HUES48 (cell line): ENCODE results near the gene SUPT4H1.

ENCODE experiments used
- H3K27ac ChIP-seq: one replicate; pipeline ENCODE4 v1.7.0; 2013; ENCODE audit warnings: low read depth, low read length, inconsistent platforms
- H3K27me3 ChIP-seq: 2 replicates; pipeline ENCODE4 v1.6.1; 2013; ENCODE audit warnings: mild to moderate bottlenecking, low read length; ENCODE audit not compliant: control insufficient read depth, insufficient read depth
- H3K36me3 ChIP-seq: 2 replicates; pipeline ENCODE4 v1.6.1; 2013; ENCODE audit warnings: low read length; ENCODE audit not compliant: control insufficient read depth, insufficient read depth
- H3K4me1 ChIP-seq: 2 replicates; pipeline ENCODE4 v1.6.1; 2013; ENCODE audit warnings: mild to moderate bottlenecking, low read length; ENCODE audit not compliant: control insufficient read depth, insufficient read depth
- H3K4me3 ChIP-seq: 2 replicates; pipeline ENCODE4 v1.5.1; 2013; ENCODE audit warnings: mild to moderate bottlenecking, low read depth, low read length
- H3K9ac ChIP-seq: 2 replicates; pipeline ENCODE4 v1.6.1; 2013; ENCODE audit warnings: mild to moderate bottlenecking, low read depth, low read length, moderate library complexity
- H3K9me3 ChIP-seq: 2 replicates; pipeline ENCODE4 v1.6.1; 2013; ENCODE audit warnings: low read length; ENCODE audit not compliant: control insufficient read depth, insufficient read depth

The SUPT4H1 gene

DNA sequence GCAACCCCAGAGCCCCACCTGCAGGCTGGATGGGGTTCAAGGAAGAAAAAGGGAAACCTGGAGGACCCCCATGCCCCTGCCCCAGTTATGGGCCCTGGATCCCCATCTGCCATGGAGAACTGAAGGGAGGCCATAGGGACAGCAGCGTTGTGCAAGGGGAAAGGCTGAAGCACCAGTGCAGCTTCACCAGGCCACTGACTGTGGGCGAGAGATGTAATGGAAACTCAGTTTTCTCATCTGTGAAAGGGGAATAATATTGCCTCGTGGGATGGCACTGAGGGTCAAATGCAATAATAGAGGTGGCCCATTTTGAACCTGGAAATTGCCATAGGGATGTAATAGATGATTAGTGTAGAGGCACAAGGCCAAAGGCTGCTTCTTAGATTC is 13.6 kb downstream of the SUPT4H1 start:
- Histone ChIP-seq H3K36me3 (no peaks in the 10 kb centered on the region), H3K27ac (peak overlapping the region; percentile 95), H3K9ac (peak overlapping the region; percentile 43; the same call in 1 of the 2 replicates), H3K4me1 (peaks cover 26% of the 10 kb centered on the region), H3K9me3 (no peaks in the 10 kb centered on the region), H3K4me3 (0 out of 2 replicates have a peak overlapping the region, but pooled peaks have one; percentile 23), H3K27me3 (no peaks in the 10 kb centered on the region)

DNA sequence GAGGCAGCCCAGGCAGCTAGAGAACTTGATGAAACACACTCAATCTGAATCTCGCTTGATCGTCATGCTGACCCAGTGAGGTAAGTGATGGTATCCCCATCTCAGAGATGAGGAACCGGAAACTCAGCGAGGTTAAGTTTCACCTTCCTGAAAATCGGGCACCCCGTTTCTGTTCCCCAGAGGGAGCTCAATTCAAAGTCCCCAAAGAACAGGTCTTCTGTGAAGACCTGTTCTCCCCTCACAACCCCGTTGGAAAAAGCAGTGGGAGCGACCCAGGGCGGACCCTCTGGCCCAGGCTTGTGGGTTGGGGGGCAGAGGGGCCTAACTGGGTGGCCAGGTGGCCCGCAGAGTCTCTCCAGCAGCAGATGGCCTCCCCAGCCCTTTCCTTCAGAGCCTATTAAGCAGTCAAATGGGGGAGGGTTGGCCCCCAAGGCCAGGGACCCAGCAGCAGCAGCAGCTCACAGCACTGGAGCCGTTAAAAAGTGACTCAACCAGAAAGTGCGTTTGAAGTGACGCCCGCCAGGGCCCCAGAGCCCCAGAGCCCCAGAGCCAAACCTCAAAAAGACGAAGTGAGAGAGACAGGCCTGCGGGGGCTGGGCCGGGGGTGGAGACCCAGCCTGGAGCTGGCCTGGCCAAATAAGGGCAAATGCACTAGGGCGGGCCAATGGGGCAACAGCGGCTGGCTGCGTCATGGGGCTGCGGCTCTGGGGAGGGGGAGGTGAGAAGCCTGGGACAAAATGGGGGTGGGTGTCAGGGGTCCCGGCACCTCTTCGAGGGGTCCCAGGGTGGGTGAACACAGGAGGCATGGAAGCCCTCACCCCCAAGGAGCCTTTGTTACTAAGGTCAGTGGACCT is 14.2 kb downstream of the SUPT4H1 start:
- no peaks in the 10 kb centered on the region for H3K36me3 ChIP-seq
- peak overlapping the region; percentile 95 for H3K27ac ChIP-seq
- no peaks in the 10 kb centered on the region for H3K9me3 ChIP-seq
- H3K9ac ChIP-seq: peak overlapping the region; percentile 51
- H3K27me3 ChIP-seq: no peaks in the 10 kb centered on the region
- H3K4me1 ChIP-seq: peaks cover 26% of the 10 kb centered on the region
- no peak overlapping the region for H3K4me3 ChIP-seq

DNA sequence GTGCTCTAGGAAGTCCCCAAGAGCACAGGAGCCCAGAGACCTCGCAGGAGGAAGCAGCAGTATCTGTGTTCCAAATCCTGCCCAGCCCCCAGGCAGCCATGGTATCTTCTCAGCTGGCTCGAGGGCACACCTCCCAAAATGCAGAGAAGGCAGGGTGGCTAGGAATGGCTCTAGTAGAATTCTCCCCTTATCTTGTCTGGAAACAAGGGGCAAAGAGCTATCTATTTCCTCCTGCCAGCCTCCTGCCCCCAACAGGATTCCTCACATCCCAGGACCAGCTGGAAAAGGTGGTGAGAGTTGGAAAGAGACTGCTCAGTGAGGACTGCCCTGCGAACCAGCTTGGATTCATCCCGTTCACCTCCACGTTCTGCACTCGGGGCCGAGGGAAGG is 14.8 kb downstream of the SUPT4H1 start:
- H3K4me1 ChIP-seq: peaks cover 26% of the 10 kb centered on the region
- H3K4me3 ChIP-seq: no peak overlapping the region
- H3K27ac ChIP-seq: peak overlapping the region; percentile 95
- H3K9me3 ChIP-seq: no peaks in the 10 kb centered on the region
- H3K9ac ChIP-seq: no peak overlapping the region; the same call in 1 of the 2 replicates
- H3K27me3 ChIP-seq: no peaks in the 10 kb centered on the region
- no peaks in the 10 kb centered on the region for H3K36me3 ChIP-seq

DNA sequence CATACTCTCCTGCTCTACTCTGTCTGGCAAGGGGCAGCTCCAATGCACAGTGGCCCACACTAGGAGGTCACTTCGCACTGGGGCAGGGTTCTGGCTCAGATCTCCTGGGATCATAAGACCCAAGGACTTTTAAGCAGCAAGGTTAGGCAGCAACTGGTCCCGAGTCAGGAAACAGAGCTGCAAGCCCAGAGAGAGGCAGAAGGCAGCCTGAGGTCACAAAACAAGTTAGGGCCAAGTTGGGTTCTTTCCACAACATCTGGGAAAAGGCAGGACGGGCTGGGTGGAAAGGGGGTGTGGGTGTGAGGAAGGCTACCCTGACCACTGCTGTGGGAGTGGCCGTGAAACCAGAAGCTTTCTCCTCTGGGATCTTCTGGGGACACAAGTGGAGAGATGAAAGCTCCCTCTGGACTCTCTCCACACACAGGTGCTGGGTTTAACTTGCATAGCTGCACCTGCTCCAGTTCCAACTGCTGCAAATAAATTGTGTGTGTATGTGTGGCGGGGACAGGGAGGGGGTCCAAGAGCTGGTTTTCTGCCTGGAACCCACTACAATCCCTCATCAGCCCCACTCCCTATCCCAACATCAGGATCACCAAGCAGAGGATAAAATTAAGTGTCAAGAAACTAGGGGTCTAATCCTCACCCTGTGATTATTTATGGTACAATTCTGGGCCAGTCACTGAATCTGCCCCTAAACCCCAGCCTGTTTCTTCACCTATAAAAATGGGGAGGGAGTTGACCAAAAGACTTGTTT is 15.4 kb downstream of the SUPT4H1 start:
- H3K27ac ChIP-seq: peak overlapping the region; percentile 95
- H3K27me3 ChIP-seq: no peaks in the 10 kb centered on the region
- H3K36me3 ChIP-seq: no peaks in the 10 kb centered on the region
- H3K4me3 ChIP-seq: no peak overlapping the region
- no peaks in the 10 kb centered on the region for H3K9me3 ChIP-seq
- H3K9ac ChIP-seq: no peak overlapping the region; the same call in 1 of the 2 replicates
- peaks cover 26% of the 10 kb centered on the region for H3K4me1 ChIP-seq

DNA sequence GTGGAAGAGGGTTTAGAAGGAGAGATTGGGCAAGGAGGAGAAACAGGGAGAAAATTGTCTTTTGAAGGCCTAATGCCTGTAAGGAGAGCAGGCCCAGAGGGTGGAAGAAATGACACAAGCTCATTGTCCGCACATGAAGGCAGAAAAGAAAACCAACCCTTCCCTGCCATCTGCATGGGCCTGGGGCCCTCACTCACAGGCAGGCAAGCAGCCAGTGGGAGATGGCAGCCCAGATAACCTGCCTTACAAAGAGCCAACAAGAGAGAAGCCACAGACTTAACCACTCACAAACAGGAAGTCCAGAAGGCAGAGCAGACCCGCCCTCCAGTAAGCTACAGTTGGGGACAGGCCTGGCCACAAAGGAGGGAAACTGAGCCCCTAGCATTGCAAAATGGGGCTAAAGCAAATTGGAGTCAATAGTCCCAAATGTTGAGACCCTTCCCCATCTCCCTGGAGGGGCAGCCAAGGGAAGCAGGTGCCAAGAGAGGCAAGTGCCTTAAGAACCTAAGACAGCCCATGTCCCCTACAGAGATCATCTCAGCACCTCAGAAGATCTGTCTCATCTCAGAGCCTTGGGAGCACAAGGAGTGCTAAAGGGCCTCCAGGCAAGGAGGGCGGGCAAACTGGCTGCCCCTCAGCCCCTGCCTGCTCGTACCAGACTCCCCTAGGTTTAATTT is 16.1 kb downstream of the SUPT4H1 start:
- Histone ChIP-seq H3K9ac (no peak overlapping the region), H3K27ac (no peak overlapping the region)

DNA sequence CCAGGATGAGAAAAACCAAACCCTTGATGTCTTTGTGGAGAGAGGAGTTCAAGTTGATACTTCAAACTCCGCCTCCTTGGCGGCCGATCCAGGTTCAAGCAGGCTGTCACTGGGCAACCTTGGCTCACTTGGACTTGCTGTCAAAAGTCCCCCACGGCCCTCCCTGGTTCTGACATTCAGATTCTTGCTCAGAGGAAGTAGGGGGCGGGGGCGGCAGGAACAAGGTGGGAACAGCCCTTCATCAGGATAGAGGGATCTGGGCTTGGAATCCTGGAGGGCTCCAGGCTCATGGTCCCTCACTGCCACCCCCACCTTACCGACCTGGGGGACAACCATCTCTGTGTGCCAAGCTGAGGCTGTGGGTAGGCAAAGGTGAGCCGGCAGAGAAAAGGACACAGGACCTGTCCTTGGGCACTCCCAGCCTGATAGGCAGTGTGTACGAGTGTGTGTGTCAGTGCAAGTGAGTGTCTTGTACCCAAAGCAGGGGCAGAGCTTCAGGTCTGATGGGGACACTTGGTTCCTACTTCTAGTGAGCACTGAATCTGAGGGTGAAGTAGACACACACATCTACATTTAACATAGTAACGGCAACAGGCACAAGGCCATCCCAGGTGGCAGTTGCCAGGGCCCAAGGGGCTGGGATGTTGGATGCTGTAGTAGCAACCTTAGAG is 16.8 kb downstream of the SUPT4H1 start:
- Histone ChIP-seq H3K27ac (no peak overlapping the region), H3K36me3 (no peaks in the 10 kb centered on the region), H3K9ac (no peak overlapping the region), H3K9me3 (no peaks in the 10 kb centered on the region), H3K4me1 (peaks cover 31% of the 10 kb centered on the region), H3K27me3 (no peaks in the 10 kb centered on the region), H3K4me3 (no peak overlapping the region)

More for the DNA sequence above, 16.1 kb downstream of the SUPT4H1 start:
- H3K4me1 ChIP-seq: peaks cover 31% of the 10 kb centered on the region
- H3K9me3 ChIP-seq: no peaks in the 10 kb centered on the region
- H3K36me3 ChIP-seq: no peaks in the 10 kb centered on the region
- H3K27me3 ChIP-seq: no peaks in the 10 kb centered on the region
- H3K4me3 ChIP-seq: no peak overlapping the region

DNA sequence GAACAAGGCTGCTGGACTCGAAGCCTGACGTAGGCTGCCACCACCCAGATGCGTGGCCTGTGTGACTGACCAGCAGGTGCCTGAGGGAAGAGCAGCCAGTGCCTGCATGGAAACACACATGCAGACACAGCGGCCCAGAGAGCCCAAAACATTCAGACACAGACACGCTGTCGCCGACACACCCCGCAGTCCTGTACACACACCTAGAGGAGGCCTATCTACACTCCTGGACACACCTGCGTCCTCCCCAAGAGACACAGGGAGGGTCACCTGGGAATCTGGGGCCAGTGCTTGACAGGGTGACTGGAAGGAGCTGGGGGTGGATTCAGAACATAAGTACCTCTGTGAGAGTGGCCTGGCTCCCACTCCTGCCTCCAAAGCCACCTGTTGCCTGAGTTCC is 17.3 kb downstream of the SUPT4H1 start:
- Histone ChIP-seq H3K9ac (no peak overlapping the region), H3K4me1 (peaks cover 30% of the 10 kb centered on the region), H3K9me3 (no peaks in the 10 kb centered on the region), H3K4me3 (no peak overlapping the region), H3K27me3 (no peaks in the 10 kb centered on the region), H3K36me3 (no peaks in the 10 kb centered on the region), H3K27ac (no peak overlapping the region)

DNA sequence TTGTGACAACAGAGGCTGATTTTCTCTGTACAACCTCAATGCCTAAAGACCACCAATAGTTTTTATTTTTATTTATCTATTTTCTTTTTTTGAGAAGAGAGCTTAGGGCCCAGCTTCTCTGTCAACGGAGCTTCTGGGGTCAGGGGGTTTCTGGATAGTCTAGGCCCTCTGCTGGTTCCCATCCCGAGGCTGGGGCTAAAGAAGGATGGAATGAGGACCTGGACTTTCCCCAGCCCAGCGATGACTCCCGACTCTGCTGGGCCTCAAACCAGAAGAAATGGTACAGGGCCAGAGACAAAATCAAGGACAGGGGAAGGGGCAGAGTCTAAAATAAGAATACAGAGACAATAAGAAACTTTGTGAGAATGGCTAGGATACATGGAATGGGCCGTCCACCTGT is 17.7 kb downstream of the SUPT4H1 start:
- H3K9ac ChIP-seq: no peak overlapping the region
- peaks cover 27% of the 10 kb centered on the region for H3K4me1 ChIP-seq
- H3K9me3 ChIP-seq: no peaks in the 10 kb centered on the region
- no peak overlapping the region for H3K27ac ChIP-seq
- no peak overlapping the region for H3K4me3 ChIP-seq
- H3K36me3 ChIP-seq: no peaks in the 10 kb centered on the region
- no peaks in the 10 kb centered on the region for H3K27me3 ChIP-seq

DNA sequence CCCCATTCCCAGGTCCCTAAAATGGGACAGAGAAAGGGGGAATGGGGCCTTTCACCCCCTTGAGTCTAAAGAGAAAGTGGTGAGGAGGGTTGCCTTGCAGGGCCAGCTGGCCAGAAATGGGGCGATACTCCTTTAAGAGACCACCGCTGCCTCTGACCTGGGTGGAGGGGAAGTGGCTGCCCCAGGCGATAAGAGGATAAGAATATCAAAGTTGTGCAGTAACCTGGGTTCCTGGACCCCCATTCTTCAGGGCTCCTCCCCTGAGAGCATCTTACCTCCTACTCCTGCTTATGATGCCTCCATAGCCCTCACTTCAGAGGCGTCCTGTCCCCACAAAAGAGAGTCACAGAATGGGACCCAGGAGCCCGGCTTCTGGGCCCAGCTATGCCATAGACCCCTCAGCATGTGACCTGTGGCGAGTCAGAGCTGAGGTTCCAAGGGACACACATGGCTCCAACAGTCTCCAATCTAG is 18.2 kb downstream of the SUPT4H1 start:
- Histone ChIP-seq H3K4me3 (no peak overlapping the region), H3K27me3 (no peaks in the 10 kb centered on the region), H3K27ac (no peak overlapping the region), H3K36me3 (no peaks in the 10 kb centered on the region), H3K9me3 (no peaks in the 10 kb centered on the region), H3K4me1 (peaks cover 27% of the 10 kb centered on the region), H3K9ac (no peak overlapping the region)
